ENCODE data around the gene S1PR5.
"Not testable (repeated sequence)": the region's sequence is repeated elsewhere in the genome, so short reads cannot be mapped to it uniquely, and the experiment has no call there.

The S1PR5 gene

GRCh38 chr19:10517361-10517759 is at the start of gene S1PR5:
S1PR5 (minus strand) TSS chr19:10517447; CDS start chr19:10515011, 2,436 bp downstream.
- in situ Hi-C loops (cut with HindIII; ENCODE audit: low pct_ligation_motif_present, low pct_unique_long_range_greater_than_20kb, low sequenced_read_pairs) = no loop called here
- peak; percentile 15 for DNase-seq

GRCh38 chr19:10566658-10567410 is 49.6 kb upstream of the S1PR5 start:
- in situ Hi-C loops (cut with HindIII; ENCODE audit: low pct_ligation_motif_present, low pct_unique_long_range_greater_than_20kb, low sequenced_read_pairs) = no loop called here
- no peak for DNase-seq

- no peak for DNase-seq
- in situ Hi-C loops (cut with HindIII; ENCODE audit: low pct_ligation_motif_present, low pct_unique_long_range_greater_than_20kb, low sequenced_read_pairs) = no loop called here
Measured at GRCh38 chr19:10566408-10566657, 49.1 kb upstream of the S1PR5 start.

GRCh38 chr19:10565567-10566407 is 48.5 kb upstream of the S1PR5 start, which contains the start of gene KRI1:
KRI1 (minus strand) TSS chr19:10566010; CDS start chr19:10565999, 11 bp downstream.
- in situ Hi-C loops (cut with HindIII; ENCODE audit: low pct_ligation_motif_present, low pct_unique_long_range_greater_than_20kb, low sequenced_read_pairs) = no loop called here
- peak; percentile 94 for DNase-seq

GRCh38 chr19:10565028-10565566 is 47.9 kb upstream of the S1PR5 start:
- DNase-seq = peak; percentile 56
- in situ Hi-C loops (cut with HindIII; ENCODE audit: low pct_ligation_motif_present, low pct_unique_long_range_greater_than_20kb, low sequenced_read_pairs) = no loop called here

- no peak for DNase-seq
- in situ Hi-C loops (cut with HindIII; ENCODE audit: low pct_ligation_motif_present, low pct_unique_long_range_greater_than_20kb, low sequenced_read_pairs) = no loop called here
Measured at GRCh38 chr19:10562609-10563008, 45.4 kb upstream of the S1PR5 start.

GRCh38 chr19:10560154-10560553 is 42.9 kb upstream of the S1PR5 start:
- in situ Hi-C loops (cut with HindIII; ENCODE audit: low pct_ligation_motif_present, low pct_unique_long_range_greater_than_20kb, low sequenced_read_pairs) = no loop called here
- DNase-seq = no peak

- in situ Hi-C loops (cut with HindIII; ENCODE audit: low pct_ligation_motif_present, low pct_unique_long_range_greater_than_20kb, low sequenced_read_pairs) = no loop called here
- DNase-seq = no peak
Measured at GRCh38 chr19:10557603-10558197, 40.5 kb upstream of the S1PR5 start.

- no peak for DNase-seq
- in situ Hi-C loops (cut with HindIII; ENCODE audit: low pct_ligation_motif_present, low pct_unique_long_range_greater_than_20kb, low sequenced_read_pairs) = no loop called here
Measured at GRCh38 chr19:10555610-10555973, 38.3 kb upstream of the S1PR5 start.

GRCh38 chr19:10554760-10555609 is 37.7 kb upstream of the S1PR5 start:
- in situ Hi-C loops (cut with HindIII; ENCODE audit: low pct_ligation_motif_present, low pct_unique_long_range_greater_than_20kb, low sequenced_read_pairs) = no loop called here
- DNase-seq = no peak

GRCh38 chr19:10553943-10554381 is 36.7 kb upstream of the S1PR5 start:
- in situ Hi-C loops (cut with HindIII; ENCODE audit: low pct_ligation_motif_present, low pct_unique_long_range_greater_than_20kb, low sequenced_read_pairs) = no loop called here
- DNase-seq = no peak

GRCh38 chr19:10553087-10553667 is 35.9 kb upstream of the S1PR5 start:
- in situ Hi-C loops (cut with HindIII; ENCODE audit: low pct_ligation_motif_present, low pct_unique_long_range_greater_than_20kb, low sequenced_read_pairs) = no loop called here
- no peak for DNase-seq

GRCh38 chr19:10552510-10553053 is 35.3 kb upstream of the S1PR5 start:
- DNase-seq = no peak
- in situ Hi-C loops (cut with HindIII; ENCODE audit: low pct_ligation_motif_present, low pct_unique_long_range_greater_than_20kb, low sequenced_read_pairs) = no loop called here

GRCh38 chr19:10551698-10552301 is 34.6 kb upstream of the S1PR5 start:
- peak; percentile 49 for DNase-seq
- in situ Hi-C loops (cut with HindIII; ENCODE audit: low pct_ligation_motif_present, low pct_unique_long_range_greater_than_20kb, low sequenced_read_pairs) = no loop called here

- in situ Hi-C loops (cut with HindIII; ENCODE audit: low pct_ligation_motif_present, low pct_unique_long_range_greater_than_20kb, low sequenced_read_pairs); DNase-seq: not testable (repeated sequence)
Measured at GRCh38 chr19:10551006-10551405, 33.8 kb upstream of the S1PR5 start.

- DNase-seq = no peak
Measured at GRCh38 chr19:10550336-10550735, 33.1 kb upstream of the S1PR5 start.

GRCh38 chr19:10549733-10550132 is 32.5 kb upstream of the S1PR5 start:
- DNase-seq = no peak
- in situ Hi-C loops (cut with HindIII; ENCODE audit: low pct_ligation_motif_present, low pct_unique_long_range_greater_than_20kb, low sequenced_read_pairs) = no loop called here

More at GRCh38 chr19:10550336-10550735, 33.1 kb upstream of the S1PR5 start:
- in situ Hi-C loops (cut with HindIII; ENCODE audit: low pct_ligation_motif_present, low pct_unique_long_range_greater_than_20kb, low sequenced_read_pairs) = no loop called here
